CD4-positive, alpha-beta T cell (primary cell): ENCODE results near the gene GABARAP. TPM values are rescaled to one million over a fixed set of nuclear protein-coding genes. Genes with fewer than 3 reads are reported as not detected.
A peak's percentile ranks its signal among the peaks of the same experiment; 100 is the strongest.

Experiments used
- ATAC-seq: fragments of 200-7000 bp; cut with Tn5 transposase; one replicate; pipeline ENCODE4 v1.10.0; 2022; ENCODE audit warnings: mild to moderate bottlenecking; ENCODE audit not compliant: poor library complexity
- CTCF ChIA-PET: fragments of 350-600 bp; sonication (Branson Sonifier 250); formaldehyde crosslinking; loops from one replicate; lab custom pipeline; 2021; ENCODE audit warnings: antibody characterized with exemption, inconsistent platforms; lab: Charles Lee
- POLR2A ChIA-PET: fragments of 350-600 bp; sonication (Branson Sonifier 250); formaldehyde crosslinking; loops from one replicate; lab custom pipeline; 2021; ENCODE audit warnings: antibody characterized with exemption, inconsistent platforms; lab: Charles Lee
- DNase-seq, 14 experiments: peaks; one replicate each; pipeline ENCODE4 v3.0.0-alpha.2; 2013 to 2020; ENCODE audit warnings: mixed read lengths in 2 of 14
- H3K27ac ChIP-seq, 2 donors: one replicate each; pipeline versions ENCODE4 v1.5.1 to v1.7.0; 2013; ENCODE audit warnings: low read length in 2 of 2, low read depth in 1 of 2, mild to moderate bottlenecking in 1 of 2
- H3K27me3 ChIP-seq, 2 experiments: 1 replicate in 1 of 2; 2 replicates in 1 of 2; pipeline versions ENCODE4 v1.6.1 to v1.7.0; 2013; ENCODE audit warnings: low read length in 2 of 2, control low read depth in 1 of 2, mild to moderate bottlenecking in 1 of 2, moderate library complexity in 1 of 2; ENCODE audit not compliant: insufficient read depth in 2 of 2, control insufficient read depth in 1 of 2
- H3K36me3 ChIP-seq: one replicate; pipeline ENCODE4 v1.6.1; 2013; ENCODE audit warnings: low read length, control low read depth; ENCODE audit not compliant: insufficient read depth
- H3K4me1 ChIP-seq: one replicate; pipeline ENCODE4 v1.6.1; 2013; ENCODE audit warnings: low read length, control low read depth; ENCODE audit not compliant: insufficient read depth
- H3K4me3 ChIP-seq: one replicate; pipeline ENCODE4 v1.5.1; 2013; ENCODE audit warnings: mild to moderate bottlenecking, low read length, moderate library complexity
- H3K9me3 ChIP-seq, 2 experiments: 1 replicate in 1 of 2; 2 replicates in 1 of 2; pipeline versions ENCODE4 v1.6.1 to v1.7.0; 2013; ENCODE audit warnings: low read length in 2 of 2, mild to moderate bottlenecking in 2 of 2, control low read depth in 1 of 2, moderate library complexity in 1 of 2; ENCODE audit not compliant: control insufficient read depth in 1 of 2, insufficient read depth in 1 of 2
- H3K27ac Mint-ChIP-seq: one replicate; pipeline ENCODE4 v1.8.0; 2020; ENCODE audit warnings: mixed read lengths
- H3K27me3 Mint-ChIP-seq: one replicate; pipeline ENCODE4 v1.8.0; 2021; ENCODE audit warnings: mixed read lengths
- H3K36me3 Mint-ChIP-seq: one replicate; pipeline ENCODE4 v1.8.0; 2021; ENCODE audit warnings: low read depth, mixed read lengths
- H3K4me1 Mint-ChIP-seq: one replicate; pipeline ENCODE4 v1.8.0; 2021; ENCODE audit warnings: low read depth, mixed read lengths
- H3K4me3 Mint-ChIP-seq: one replicate; pipeline ENCODE4 v1.8.0; 2020; ENCODE audit warnings: mild to moderate bottlenecking, mixed read lengths
- H3K9me3 Mint-ChIP-seq: one replicate; pipeline ENCODE4 v1.8.0; 2020; ENCODE audit warnings: mixed read lengths
- CTCF ChIP-seq: fragments of 200-600 bp; IDR thresholded peaks from one replicate; pipeline ENCODE4 v1.8.0; 2022; ENCODE audit warnings: antibody characterized with exemption, mild to moderate bottlenecking
- intact Hi-C, 2 experiments: fragments of 100-400 bp; cut with DNase I in 1 of 2; cut with micrococcal nuclease in 1 of 2; formaldehyde crosslinking; loops; one replicate each; pipeline versions ENCODE4 v1.15.1 to v1.9.0; 2023 to 2025; cut with DNase I, micrococcal nuclease
- total RNA-seq, 174 experiments: library from RNA in 2 of 174; stranded (reverse) in 2 of 174; gene quantifications; one replicate each; pipeline ENCODE4 v1.2.3 and lab custom pipeline; 2021 to 2026

Gene GABARAP
- total RNA-seq, 2 experiments from 2014 or later, result 182 to 195 TPM

GRCh38 chr17:7283471-7284216 is 41.4 kb upstream of the GABARAP start:
- TF ChIP-seq CTCF, result no peak
- no peak overlapping the region for H3K4me3 ChIP-seq
- no peak for ATAC-seq
- peaks cover 0 to 9% of the 10 kb centered on the region in 2 experiments for H3K9me3 ChIP-seq
- H3K27me3 Mint-ChIP-seq, result peaks cover 51% of the 10 kb centered on the region
- ChIA-PET POLR2A (interaction anchor here (1.3 to 1.8 kb wide), 2 partner anchors 10 to 53 kb away, joined by 3 to 6 read pairs; partner anchors contain the start of gene ACAP1), CTCF (interaction anchor here (1.8 kb wide), 1 partner anchor 13 kb away, joined by 13 read pairs; no protein-coding TSS in a partner anchor)
- H3K4me1 Mint-ChIP-seq, result peaks cover 26% of the 10 kb centered on the region
- H3K36me3 Mint-ChIP-seq, result no peaks in the 10 kb centered on the region
- no peak overlapping the region for H3K27ac ChIP-seq
- H3K27ac Mint-ChIP-seq, result no peak overlapping the region
- H3K36me3 ChIP-seq, result no peaks in the 10 kb centered on the region
- H3K4me3 Mint-ChIP-seq, result no peak overlapping the region
- intact Hi-C loops, result loop anchor here in 1 of 2 experiments (5.0 kb wide), 1 partner anchor 236 kb away; no protein-coding TSS in a partner anchor
- H3K4me1 ChIP-seq, result peaks cover 28% of the 10 kb centered on the region
- peaks cover 38 to 47% of the 10 kb centered on the region in 2 experiments for H3K27me3 ChIP-seq
- no peaks in the 10 kb centered on the region for H3K9me3 Mint-ChIP-seq
- DNase-seq, result no peak

- Histone ChIP-seq H3K27ac (no peak overlapping the region), H3K4me3 (no peak overlapping the region), H3K36me3 (no peaks in the 10 kb centered on the region), H3K27me3 (peaks cover 38 to 47% of the 10 kb centered on the region in 2 experiments), H3K9me3 (peaks cover 0 to 9% of the 10 kb centered on the region in 2 experiments), H3K4me1 (peaks cover 28% of the 10 kb centered on the region)
- intact Hi-C loops, result loop anchor here in 1 of 2 experiments (5.0 kb wide), 1 partner anchor 236 kb away; no protein-coding TSS in a partner anchor
- TF ChIP-seq CTCF, result no peak
- H3K27ac Mint-ChIP-seq, result no peak overlapping the region
- no peaks in the 10 kb centered on the region for H3K36me3 Mint-ChIP-seq
- DNase-seq (no peak), ATAC-seq (no peak)
- H3K4me1 Mint-ChIP-seq, result peaks cover 26% of the 10 kb centered on the region
- peak overlapping the region; percentile 65 for H3K4me3 Mint-ChIP-seq
- H3K27me3 Mint-ChIP-seq, result peaks cover 43% of the 10 kb centered on the region
- no peaks in the 10 kb centered on the region for H3K9me3 Mint-ChIP-seq
- ChIA-PET CTCF (interaction anchor here (0.8 to 1.8 kb wide), 2 partner anchors 13 to 73 kb away, joined by 3 to 13 read pairs; no protein-coding TSS in a partner anchor), POLR2A (interaction anchor here (0.6 to 2.0 kb wide), 5 partner anchors 11 to 54 kb away, joined by 3 to 9 read pairs (median 3); partner anchors contain the start of gene ACAP1)
These were observed 40.6 kb upstream of the GABARAP start for GRCh38 chr17:7282752-7283321.

GRCh38 chr17:7281953-7282751 is 39.9 kb upstream of the GABARAP start:
- Mint-ChIP-seq H3K4me1 (peaks cover 26% of the 10 kb centered on the region), H3K4me3 (peak overlapping the region; percentile 68), H3K27me3 (peaks cover 40% of the 10 kb centered on the region), H3K9me3 (no peaks in the 10 kb centered on the region), H3K36me3 (no peaks in the 10 kb centered on the region), H3K27ac (no peak overlapping the region)
- ATAC-seq (no peak), DNase-seq (peak in 3 of 14 experiments; percentile 15 to 42 (median 31))
- Histone ChIP-seq H3K4me3 (peak overlapping the region; percentile 53), H3K27ac (no peak overlapping the region), H3K4me1 (peaks cover 28% of the 10 kb centered on the region), H3K27me3 (peaks cover 33 to 47% of the 10 kb centered on the region in 2 experiments), H3K9me3 (peaks cover 0 to 9% of the 10 kb centered on the region in 2 experiments), H3K36me3 (no peaks in the 10 kb centered on the region)
- CTCF ChIA-PET, result interaction anchor here (0.8 to 1.8 kb wide), 2 partner anchors 14 to 74 kb away, joined by 3 to 13 read pairs; no protein-coding TSS in a partner anchor
- TF ChIP-seq CTCF, result no peak
- intact Hi-C loops, result loop anchor here (2.0 to 5.0 kb wide), 3 partner anchors 155 to 307 kb away; no protein-coding TSS in a partner anchor
- POLR2A ChIA-PET, result interaction anchor here (0.6 to 2.0 kb wide), 8 partner anchors 14 to 197 kb away, joined by 3 to 9 read pairs (median 4); partner anchors contain the start of gene ACAP1
